Choroid plexus epithelial cell (primary cell): Measurements from ENCODE around the gene ABCC8.
A peak's percentile ranks its signal among the peaks of the same experiment; 100 is the strongest.

Source experiments
- DNase-seq: peaks from one replicate; pipeline ENCODE4 v3.0.0-alpha.2; 2010; ENCODE audit warnings: low read depth
- H3K4me3 ChIP-seq: 2 replicates; pipeline ENCODE4 v1.5.1; 2011; ENCODE audit warnings: low read depth, mild to moderate bottlenecking, control low read depth, low read length, moderate library complexity
- TF ChIP-seq, protein P1 (sequence below): conservative IDR thresholded peaks from 2 replicates; pipeline ENCODE4 v1.5.1; 2011; ENCODE audit warnings: low read depth, mild to moderate bottlenecking, control low read depth, inconsistent platforms, low read length, moderate library complexity

Gene ABCC8

DNA sequence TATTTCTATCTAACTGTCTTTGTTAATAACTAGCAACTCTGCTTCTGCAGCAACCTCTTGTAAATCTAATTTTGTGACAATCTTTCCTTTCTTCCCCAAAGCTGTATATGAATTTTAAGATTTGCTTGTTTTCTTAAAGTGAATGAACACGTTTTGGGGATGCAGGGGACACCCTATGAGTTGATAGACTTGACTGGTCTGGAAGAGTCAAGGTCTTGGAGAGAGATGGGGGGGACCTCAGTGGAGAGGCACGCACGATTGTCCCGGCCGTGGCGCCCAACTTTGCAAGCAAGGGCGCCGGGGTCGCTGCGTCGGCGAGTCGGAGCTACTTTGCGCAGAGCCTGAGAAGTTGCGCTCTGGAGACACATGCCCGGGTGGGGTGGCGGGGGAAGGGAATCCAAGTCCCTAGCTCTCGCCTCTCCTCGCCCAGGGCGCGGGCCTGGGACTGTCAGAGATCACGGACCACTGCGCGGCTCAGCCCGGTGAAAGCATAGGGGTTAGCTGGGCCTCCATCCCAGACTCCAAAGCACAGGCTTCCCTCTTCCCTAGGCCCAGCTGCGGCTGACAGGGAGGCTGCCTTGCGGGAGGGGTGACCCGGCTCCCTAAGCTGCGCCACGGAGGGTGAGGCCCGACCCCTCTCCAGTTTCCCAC lies 854 bp downstream of the ABCC8 start:
- DNase-seq: no peak
- H3K4me3 ChIP-seq: no peak overlapping the region
- TF ChIP-seq, protein P1, sequence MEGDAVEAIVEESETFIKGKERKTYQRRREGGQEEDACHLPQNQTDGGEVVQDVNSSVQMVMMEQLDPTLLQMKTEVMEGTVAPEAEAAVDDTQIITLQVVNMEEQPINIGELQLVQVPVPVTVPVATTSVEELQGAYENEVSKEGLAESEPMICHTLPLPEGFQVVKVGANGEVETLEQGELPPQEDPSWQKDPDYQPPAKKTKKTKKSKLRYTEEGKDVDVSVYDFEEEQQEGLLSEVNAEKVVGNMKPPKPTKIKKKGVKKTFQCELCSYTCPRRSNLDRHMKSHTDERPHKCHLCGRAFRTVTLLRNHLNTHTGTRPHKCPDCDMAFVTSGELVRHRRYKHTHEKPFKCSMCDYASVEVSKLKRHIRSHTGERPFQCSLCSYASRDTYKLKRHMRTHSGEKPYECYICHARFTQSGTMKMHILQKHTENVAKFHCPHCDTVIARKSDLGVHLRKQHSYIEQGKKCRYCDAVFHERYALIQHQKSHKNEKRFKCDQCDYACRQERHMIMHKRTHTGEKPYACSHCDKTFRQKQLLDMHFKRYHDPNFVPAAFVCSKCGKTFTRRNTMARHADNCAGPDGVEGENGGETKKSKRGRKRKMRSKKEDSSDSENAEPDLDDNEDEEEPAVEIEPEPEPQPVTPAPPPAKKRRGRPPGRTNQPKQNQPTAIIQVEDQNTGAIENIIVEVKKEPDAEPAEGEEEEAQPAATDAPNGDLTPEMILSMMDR: no peak

DNA sequence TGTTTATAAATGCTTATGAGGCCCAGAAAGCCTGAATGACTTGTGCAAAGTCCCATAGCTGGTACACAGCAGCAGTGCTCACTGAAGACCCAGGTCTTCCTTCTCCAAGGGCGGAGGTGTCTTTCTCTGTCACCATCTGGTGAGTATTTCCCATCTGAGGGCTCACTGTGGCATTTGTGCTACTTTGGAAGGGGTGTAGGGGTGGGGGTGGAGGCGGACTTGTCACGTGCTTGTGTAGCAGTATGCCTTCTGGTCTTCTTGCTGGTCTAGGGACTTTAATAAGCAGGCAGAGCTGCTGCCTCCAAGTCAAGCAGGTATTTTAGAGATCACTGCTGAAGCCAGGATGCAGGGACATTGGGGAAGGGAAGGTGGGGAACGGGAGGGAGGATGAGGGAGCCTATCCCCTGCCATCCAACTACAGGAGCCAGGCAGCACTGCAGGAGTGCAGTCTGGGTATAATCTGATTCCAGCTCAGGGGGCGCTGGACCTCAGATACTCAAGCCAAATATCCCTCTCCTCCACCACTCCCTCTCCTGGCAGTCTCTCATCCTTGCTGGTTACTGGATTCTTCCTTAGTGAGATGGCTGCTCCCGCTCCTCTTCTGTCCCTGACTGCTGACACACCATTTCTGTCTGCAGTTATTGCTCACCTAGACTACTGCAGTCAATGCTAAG lies 3.4 kb downstream of the ABCC8 start:
- no peak overlapping the region for H3K4me3 ChIP-seq
- TF ChIP-seq, protein P1: peak; percentile 28
- DNase-seq: peak; percentile 13

DNA sequence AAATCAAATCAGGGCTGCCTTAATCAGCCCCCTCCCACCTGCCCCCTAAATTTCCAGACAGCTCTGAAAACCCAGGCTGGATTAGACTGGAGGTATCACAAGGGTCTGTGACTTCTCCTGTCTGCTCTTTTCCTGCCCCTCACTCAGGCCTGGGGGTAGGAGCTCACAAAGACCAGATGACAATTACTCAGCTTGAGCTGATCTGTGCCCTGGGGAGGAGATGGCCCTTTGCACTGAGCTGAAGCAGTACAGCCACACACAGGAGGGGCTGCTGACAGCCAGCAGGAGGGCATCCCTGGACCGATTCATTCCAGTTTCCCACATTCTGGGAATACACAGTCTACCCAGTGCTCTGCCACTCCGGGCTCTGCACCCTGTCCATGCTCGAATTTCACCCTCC lies 4.2 kb downstream of the ABCC8 start:
- no peak for DNase-seq

DNA sequence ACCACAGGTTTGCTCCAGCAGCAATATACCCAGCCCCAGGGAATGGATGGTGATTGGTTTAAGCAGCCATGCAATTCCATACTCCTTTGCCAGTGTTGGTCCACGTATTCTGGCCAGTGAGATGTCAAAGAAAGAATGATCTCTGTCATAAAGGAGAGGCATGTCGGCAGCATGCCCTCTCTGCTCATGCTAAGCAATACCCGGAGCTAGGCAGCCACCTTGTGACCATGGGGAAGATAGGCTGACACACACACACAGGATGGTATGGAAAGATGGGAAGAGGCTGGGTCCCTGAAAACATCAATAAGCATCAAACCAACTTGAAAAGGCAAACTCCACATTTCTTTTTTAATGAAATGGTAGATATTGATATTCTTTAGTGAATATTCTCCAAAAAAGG lies 5.1 kb downstream of the ABCC8 start:
- TF ChIP-seq, protein P1: no peak
- no peak for DNase-seq
- H3K4me3 ChIP-seq: no peak overlapping the region

More for the DNA sequence above, 4.2 kb downstream of the ABCC8 start:
- no peak overlapping the region for H3K4me3 ChIP-seq
- TF ChIP-seq, protein P1: no peak

DNA sequence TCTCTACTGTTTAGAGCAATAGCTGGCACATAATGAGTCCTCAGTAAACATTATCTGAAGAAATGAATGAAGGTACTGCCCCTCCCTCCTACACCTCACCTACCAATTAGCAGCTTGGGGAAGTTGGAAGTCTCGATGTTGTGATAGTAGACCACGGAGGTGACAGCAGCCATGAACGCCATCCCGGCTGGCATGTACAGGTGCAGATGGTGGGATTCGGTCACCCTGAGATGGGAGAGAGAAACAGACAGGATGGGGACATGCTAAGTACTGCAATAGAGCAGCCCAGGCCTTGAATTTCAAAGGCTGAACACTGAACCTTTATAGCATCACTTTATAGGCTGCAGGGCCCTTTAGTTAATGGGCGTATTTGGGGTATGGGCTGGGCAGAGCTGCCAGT lies 6.6 kb downstream of the ABCC8 start:
- no peak for DNase-seq
- no peak overlapping the region for H3K4me3 ChIP-seq
- TF ChIP-seq, protein P1: no peak

DNA sequence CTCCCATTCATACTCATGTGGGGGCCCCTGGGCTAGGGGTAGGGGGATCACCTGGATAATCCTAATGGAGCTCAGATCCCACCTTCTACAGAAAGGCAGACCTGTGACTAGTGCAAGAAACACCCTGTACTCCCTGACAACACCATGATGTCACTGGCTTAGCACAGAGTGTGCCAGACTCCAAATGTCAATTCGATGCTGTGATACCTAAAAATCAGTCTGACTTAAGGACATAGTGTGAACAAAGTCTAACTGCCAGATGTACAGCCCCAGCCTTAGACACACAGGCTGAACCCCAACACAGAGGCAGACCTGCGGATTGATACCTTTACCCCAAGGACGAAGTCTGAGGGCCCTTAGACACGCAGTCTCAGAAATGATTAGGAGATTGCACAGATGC lies 8.5 kb downstream of the ABCC8 start:
- TF ChIP-seq, protein P1: no peak
- no peak for DNase-seq
- H3K4me3 ChIP-seq: no peak overlapping the region
